PFSK-1 (cell line): ENCODE measurements around the gene IQSEC3.

Experiments used
- REST ChIP-seq, 2 experiments: IDR thresholded peaks; 2 replicates each; pipeline versions ENCODE4 v1.6.1 to v1.8.0; 2011 to 2012; ENCODE audit warnings: low read depth in 2 of 2, low read length in 2 of 2, control low read depth in 1 of 2, inconsistent platforms in 1 of 2, mild to moderate bottlenecking in 1 of 2, moderate library complexity in 1 of 2; ENCODE audit not compliant: insufficient read depth in 1 of 2
- SIN3A ChIP-seq: IDR thresholded peaks from 2 replicates; pipeline ENCODE4 v1.6.1; 2012; ENCODE audit warnings: mild to moderate bottlenecking, low read length, moderate library complexity, borderline replicate concordance; ENCODE audit not compliant: insufficient read depth

The IQSEC3 gene

DNA sequence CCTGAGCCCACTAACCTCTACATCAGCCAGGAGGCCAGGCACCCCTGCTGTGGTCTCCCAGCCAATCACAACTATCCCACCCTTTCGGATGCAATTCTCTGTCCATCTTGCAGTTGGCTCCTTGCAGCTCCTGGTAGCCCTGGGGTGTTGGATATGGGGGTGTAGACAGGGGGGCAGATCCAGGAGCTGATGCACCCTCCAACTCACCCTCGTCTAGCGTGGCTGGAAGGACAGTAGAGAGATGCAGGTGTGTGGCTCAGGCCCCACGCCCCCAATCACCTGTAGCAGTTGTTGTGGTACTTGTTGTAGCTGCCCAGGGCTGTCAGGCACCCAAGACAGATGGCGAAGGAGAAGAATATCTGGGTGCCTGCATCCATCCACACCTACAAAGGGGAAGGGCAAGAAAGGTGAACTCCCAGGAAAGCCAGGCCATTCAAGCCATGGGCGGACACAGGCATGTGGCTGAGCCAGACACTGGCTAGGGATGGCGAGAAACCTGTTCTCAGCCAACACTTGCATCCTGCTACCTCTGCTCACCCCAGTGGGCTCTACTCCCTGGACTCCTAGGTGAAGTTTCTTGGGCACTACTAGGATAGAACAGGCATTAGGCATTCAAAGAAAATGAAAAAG, 160.8 kb downstream of the IQSEC3 start:
- TF ChIP-seq SIN3A (no peak), REST (IDR thresholded peaks at IDR 0.05; ENCODE audit: insufficient read depth in 1 of 2, low read depth in 2 of 2, low read length in 2 of 2) (no peak)
